ENCODE results near the gene SHE.

The SHE gene

GRCh38 chr1:154479764-154480421 is 22.3 kb downstream of the SHE start:
- peak in 1 of 2 donors; percentile 69 for DNase-seq (ENCODE audit: low read depth in 2 of 2)

DNA sequence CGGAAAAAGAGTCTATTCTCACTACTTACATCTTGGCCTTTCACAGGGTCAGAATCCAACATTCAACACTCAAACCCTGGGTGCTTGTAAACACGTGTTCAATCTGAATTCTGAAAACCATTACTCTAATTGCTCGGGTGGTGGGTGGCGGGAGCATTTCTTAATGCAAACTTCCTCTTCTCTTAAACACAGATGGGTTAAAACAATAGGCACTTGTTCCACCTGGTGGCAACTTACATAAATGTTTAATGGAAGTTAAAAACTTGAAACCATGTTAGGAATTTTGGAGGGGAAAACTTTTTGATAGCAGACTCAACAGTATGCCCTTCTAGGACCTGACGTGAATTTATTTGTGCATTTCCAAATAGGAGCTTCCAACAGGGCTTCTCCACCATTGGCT is 23.6 kb downstream of the SHE start:
- no peak for DNase-seq (ENCODE audit: low read depth in 2 of 2)

- DNase-seq (ENCODE audit: low read depth in 2 of 2) = no peak
These were observed 24.2 kb downstream of the SHE start for GRCh38 chr1:154478013-154478412.

DNA sequence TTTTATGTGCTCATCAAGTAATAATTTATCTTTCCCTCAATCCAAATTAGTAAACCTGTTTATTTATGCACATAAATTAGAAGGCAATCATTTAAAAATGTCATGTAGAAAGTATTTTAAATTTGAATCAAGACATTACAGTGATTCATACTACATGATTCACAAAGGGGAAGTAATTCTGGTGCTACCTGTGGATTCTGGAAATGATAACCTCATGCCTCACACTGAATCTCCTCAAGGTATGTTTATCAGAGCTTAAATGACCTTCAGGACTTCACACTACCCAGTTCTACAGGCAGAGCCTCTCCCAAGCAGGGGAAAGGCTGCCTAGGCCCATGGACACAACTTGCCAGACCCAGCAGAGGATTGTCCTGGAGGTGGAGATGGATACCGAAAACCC is 25.4 kb downstream of the SHE start:
- no peak for DNase-seq (ENCODE audit: low read depth in 2 of 2)

DNA sequence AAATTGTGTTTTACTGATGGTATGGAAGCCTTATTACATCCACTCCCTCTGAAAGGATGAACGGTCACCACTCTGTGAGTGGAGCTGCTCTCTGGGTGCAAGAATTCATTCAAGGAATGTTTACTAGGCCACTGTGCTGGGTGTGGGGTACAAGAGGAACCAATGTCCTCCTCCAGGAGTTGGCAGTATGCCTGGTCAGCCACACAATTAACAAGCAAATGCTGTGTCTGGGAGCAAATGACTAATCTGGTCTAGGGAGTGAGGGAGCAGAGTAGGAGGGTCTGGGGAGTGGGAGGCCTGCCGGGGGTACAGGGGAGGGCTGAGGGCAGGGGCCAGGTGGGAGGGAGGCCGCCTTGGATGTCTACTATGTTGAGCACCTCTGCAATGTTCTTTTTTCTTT is 27.4 kb downstream of the SHE start:
- no peak for DNase-seq (ENCODE audit: low read depth in 2 of 2)

DNA sequence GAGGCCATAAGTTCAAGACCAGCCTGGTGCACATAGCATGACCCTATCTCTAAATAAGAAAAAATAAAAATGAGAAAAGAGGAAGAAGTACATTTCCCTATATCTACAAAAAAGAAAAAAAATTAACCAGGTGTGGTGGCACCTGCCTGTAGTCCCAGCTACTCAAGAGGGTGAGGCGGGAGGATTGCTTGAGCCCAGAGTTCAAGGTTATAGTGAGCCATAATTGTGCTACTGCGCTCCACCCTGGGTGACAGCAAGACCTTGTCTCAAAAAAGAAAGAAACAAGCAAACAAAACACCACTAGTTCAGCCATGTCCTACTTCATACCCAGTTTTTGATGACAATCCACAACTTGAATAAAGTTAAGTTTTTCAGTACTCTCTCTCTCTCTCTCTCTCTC is 30.9 kb downstream of the SHE start:
- no peak for DNase-seq (ENCODE audit: low read depth in 2 of 2)

- DNase-seq (ENCODE audit: low read depth in 2 of 2) = no peak
These were observed 32.2 kb downstream of the SHE start for GRCh38 chr1:154469844-154470560.

DNA sequence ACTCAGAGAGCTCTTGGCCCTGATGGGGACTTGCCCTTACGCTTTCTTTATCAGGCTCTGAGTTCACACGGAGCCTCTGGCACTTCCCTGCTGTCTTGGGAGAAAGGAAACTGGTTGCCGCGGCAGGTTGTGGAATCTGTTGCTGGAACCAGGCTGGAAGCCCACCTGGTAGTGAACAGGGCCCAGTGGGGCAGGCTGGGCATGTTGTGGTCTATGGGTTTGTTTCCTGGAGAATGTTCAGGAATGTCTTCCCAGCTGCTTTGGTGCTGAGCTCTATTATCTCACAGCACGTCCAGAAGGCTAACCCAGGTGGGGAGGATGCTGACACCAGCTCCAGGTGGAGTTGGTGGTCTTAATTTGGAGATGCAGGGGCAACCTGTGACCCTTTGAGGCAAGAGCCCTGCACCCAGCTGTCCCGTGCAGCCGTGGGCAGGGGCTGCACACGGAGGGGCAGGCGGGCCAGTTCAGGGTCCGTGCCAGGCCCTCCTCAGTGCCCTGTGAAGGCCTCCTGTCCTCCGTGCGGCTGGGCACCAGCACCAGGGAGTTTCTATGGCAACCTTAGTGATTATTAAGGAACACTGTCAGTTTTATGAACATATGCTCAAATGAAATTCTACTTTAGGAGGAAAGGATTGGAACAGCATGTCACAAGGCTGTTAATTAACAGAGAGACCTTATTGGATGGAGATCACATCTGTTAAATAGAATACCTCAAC is 33.5 kb downstream of the SHE start:
- DNase-seq (ENCODE audit: low read depth in 2 of 2) = no peak

DNA sequence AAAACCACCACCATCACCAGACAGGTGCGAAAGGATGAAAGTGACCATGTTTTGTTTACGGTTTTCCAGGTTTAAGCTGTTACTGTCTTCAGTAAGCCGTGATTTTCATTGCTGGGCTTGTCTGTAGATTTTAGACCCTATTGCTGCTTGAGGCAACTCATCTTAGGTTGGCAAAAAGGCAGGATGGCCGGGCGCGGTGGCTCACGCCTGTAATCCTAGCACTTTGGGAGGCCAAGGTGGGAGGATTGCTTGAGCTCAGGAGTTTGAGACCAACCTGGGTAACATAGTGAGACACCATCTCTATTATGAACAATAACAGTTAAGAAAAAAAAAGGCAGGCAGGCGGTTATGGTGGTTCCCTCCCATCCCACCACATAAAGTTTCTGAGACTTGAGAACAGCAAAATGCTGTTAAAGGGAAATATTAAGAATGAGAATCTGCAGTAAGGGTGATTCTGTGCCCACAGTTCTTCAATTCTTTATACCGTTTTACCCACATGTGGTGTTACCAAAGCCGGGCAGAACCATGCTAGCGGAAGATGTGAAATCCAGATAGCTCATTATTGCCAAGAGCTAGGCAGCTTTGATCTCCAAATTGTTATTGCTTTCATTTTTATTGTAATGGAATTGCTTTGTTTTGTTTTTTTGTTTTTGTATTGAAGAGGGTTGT is 34.6 kb downstream of the SHE start:
- no peak for DNase-seq (ENCODE audit: low read depth in 2 of 2)

- DNase-seq (ENCODE audit: low read depth in 2 of 2) = no peak
These were observed 35.2 kb downstream of the SHE start for GRCh38 chr1:154466921-154467417.

DNA sequence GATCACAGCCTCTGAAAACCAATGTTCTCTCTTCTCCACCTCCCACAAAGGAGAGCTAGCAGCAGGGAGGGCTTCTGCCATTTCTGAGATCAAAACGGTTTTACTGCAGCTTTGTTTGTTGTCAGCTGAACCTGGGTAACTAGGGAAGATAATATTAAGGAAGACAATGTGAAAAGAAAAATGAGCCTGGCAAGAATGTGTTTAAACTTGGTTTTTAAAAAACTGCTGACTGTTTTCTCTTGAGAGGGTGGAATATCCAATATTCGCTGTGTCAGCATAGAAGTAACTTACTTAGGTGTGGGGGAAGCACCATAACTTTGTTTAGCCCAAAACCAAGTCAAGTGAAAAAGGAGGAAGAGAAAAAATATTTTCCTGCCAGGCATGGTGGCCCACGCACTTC is 36.0 kb downstream of the SHE start:
- no peak for DNase-seq (ENCODE audit: low read depth in 2 of 2)

DNA sequence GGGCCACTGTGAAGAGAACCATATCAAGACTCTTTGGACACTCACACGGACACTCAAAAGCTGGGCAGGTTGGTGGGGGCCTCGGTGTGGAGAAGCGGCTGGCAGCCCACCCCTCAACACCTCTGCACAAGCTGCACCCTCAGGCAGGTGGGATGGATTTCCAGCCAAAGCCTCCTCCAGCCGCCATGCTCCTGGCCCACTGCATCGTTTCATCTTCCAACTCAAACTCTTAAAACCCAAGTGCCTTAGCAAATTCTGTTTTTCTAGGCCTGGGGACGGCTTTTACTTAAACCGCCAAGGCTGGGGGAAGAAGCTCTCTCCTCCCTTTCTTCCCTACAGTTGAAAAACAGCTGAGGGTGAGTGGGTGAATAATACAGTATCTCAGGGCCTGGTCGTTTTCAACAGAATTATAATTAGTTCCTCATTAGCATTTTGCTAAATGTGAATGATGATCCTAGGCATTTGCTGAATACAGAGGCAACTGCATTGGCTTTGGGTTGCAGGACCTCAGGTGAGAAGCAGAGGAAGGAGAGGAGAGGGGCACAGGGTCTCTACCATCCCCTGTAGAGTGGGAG is 36.5 kb downstream of the SHE start:
- no peak for DNase-seq (ENCODE audit: low read depth in 2 of 2)

GRCh38 chr1:154463512-154463990 is 38.7 kb downstream of the SHE start:
- DNase-seq (ENCODE audit: low read depth in 2 of 2) = peak in 1 of 2 donors; percentile 44

DNA sequence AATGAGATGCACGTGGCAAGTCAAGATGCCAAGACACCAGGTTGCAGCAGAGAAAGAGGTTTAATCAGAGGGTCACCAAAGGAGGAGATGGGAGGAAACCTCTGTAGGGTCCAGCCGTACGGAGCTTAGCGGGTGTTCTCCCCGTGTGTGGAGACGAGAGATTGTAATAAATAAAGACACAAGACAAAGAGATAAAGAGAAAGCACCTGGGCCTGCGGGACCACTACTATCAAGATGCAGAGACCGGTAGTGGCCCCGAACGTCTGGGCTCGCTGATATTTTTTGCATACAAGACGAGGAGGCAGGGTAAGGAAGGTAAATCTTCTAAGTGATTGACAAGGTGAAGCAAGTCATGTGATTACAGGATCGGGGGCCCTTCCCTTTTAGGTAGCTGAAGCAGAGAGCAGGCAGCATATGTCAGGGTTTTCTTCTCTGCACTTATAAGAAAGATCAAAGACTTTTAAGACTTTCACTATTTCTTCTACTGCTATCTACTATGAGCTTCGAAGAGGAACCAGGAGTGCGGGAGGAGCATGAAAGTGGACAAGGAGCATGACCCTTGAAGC is 41.4 kb downstream of the SHE start:
- no peak for DNase-seq (ENCODE audit: low read depth in 2 of 2)

GRCh38 chr1:154459080-154459479 is 43.1 kb downstream of the SHE start:
- no peak for DNase-seq (ENCODE audit: low read depth in 2 of 2)

DNA sequence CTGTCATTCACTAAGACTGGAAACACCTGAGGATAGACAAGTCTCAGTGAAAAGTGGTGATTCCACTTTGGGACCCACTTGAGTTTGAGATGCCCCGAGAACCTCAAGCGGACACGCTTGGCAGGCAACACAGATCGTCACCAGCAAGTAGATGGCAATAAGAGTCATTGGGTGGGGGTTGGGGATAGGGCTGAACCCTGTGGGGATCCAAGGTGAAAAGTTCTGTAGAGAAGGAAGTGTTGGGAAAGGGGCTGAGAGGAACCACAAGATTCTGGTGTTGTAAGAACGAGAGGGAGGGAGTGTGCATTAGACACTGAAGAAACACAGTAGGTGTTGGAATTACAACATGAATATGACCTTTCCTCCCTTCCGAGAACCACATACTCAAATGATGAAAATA is 45.6 kb downstream of the SHE start:
- DNase-seq (ENCODE audit: low read depth in 2 of 2) = no peak

- DNase-seq (ENCODE audit: low read depth in 2 of 2) = no peak
These were observed 47.7 kb downstream of the SHE start for GRCh38 chr1:154454386-154455120.

DNA sequence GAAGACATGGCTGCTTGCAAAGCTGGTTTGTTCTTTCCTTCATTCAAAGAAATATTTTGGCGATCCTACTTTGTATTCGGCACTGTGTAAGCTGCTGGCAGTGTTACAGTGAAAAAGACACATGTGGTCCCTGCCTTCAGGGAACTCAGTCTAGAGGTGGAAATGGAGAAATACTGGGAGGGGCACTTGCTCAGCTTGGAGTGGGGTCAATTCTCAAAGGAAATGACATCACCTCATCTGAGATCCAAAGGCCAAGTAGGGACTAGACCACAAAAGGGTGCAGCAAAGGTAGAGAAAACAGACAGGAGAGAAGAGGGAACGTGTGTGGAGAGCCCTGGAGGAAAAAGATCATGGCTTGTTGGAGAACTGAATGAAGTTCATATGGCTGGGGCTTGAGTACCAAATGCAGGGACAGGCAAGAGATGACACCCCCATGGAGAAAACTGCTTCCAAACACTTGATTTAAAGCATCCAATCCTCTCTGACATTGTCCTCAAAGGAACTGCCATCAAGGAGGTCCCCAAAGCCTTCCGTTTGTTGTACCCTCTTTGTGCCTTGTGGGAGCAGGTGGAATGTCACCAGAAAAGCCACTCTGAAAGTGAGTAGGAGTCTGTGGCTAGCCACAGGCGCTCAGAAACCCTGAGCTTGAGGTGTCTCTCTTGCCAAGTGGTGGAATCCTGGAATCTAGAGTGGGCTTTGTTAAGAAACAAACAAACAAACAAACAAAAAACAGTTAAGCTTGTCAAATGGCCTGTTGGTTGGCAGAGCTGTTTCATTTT is 48.4 kb downstream of the SHE start:
- DNase-seq (ENCODE audit: low read depth in 2 of 2) = no peak

DNA sequence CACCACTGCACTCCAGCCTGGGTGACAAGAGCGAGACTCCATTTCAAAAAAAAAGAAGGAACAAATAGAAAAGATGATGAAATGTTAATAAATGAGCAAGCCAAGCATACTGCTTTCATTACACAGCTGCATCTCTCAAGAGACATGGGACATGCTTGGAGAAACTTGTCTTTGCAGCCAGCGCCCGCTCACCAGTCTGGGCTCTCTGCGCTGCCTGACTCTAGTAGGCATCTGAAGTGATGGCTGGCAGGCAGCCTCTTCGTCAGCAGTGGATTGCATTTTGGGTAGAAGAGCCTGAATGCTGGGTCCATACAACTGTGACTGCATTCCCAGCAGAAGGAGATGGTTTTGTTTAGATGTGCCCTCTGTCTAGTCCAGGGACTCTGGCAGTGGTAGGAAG is 49.1 kb downstream of the SHE start:
- DNase-seq (ENCODE audit: low read depth in 2 of 2) = no peak

DNA sequence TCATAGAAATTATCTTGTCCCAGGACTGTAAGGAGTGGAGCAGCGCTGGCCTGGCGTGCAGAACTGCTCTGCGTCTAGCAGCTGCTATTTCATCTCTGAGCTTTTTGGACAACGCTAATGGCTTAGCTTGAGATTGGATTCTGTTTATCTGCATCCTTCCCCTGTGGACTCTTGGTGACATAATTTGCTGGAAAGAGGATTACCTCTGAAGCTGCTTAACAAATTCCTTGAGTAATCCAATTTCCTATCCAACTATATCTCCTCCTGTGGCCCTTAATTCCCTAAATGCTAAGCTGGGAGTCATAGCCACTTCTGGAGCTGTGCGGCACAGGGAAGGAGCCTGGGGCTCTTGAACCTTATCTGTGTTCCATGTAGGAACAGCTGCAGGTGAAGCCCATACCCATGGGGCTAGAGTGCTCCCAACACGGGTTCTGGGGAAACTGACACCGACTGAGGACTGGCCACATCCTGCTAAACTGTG is 53.8 kb downstream of the SHE start:
- DNase-seq (ENCODE audit: low read depth in 2 of 2) = no peak
